H1 (cell line): ENCODE data around the gene WIPF1. TPM values are rescaled to one million over a fixed set of nuclear protein-coding genes. Genes with fewer than 3 reads are reported as not detected.

ENCODE experiments used
- CTCF ChIA-PET: fragments of 300-600 bp; sonication (Branson Sonifier 250); formaldehyde crosslinking; loops from one replicate; lab custom pipeline; 2021; ENCODE audit not compliant: partially characterized antibody; lab: Charles Lee
- POLR2A ChIA-PET: fragments of 300-600 bp; sonication (Branson Sonifier 250); formaldehyde crosslinking; loops from one replicate; lab custom pipeline; 2021; ENCODE audit warnings: inconsistent platforms; ENCODE audit not compliant: partially characterized antibody; lab: Charles Lee
- DNase-seq, 2 experiments: peaks; one replicate each; pipeline versions ENCODE4 v3.0.0 to v3.0.0-alpha.2; 2010 to 2022; ENCODE audit warnings: low spot score in 2 of 2, low read depth in 1 of 2, mixed read lengths in 1 of 2
- FAIRE-seq: peaks from 2 replicates; lab custom pipeline; 2011; peaks lifted over from hg19 to GRCh38; lab: Jason Lieb, UNC
- H2AFZ ChIP-seq: 2 replicates; pipeline ENCODE4 v1.8.1; 2012; ENCODE audit warnings: low read length, inconsistent platforms
- H2AK5ac ChIP-seq: 2 replicates; pipeline ENCODE4 v1.6.1; 2013; ENCODE audit warnings: low read depth, low read length
- H2BK120ac ChIP-seq: replicated peaks from 2 replicates; pipeline ENCODE3; 2013; ENCODE audit warnings: low read depth, low read length, inconsistent platforms
- H2BK12ac ChIP-seq: 2 replicates; pipeline ENCODE4 v1.6.1; 2013; ENCODE audit warnings: low read depth, low read length
- H2BK15ac ChIP-seq: 2 replicates; pipeline ENCODE4 v1.6.1; 2013; ENCODE audit warnings: low read length
- H2BK20ac ChIP-seq: 2 replicates; pipeline ENCODE4 v1.6.1; 2013; ENCODE audit warnings: low read length
- H2BK5ac ChIP-seq: 2 replicates; pipeline ENCODE4 v1.6.1; 2013; ENCODE audit warnings: low read depth, low read length
- H3K14ac ChIP-seq: 2 replicates; pipeline ENCODE4 v1.6.1; 2013; ENCODE audit warnings: inconsistent platforms; ENCODE audit not compliant: insufficient read length
- H3K18ac ChIP-seq: 2 replicates; pipeline ENCODE4 v1.6.1; 2013; ENCODE audit warnings: low read length; ENCODE audit errors: extremely low read depth
- H3K23ac ChIP-seq: 2 replicates; pipeline ENCODE4 v1.6.1; 2013; ENCODE audit warnings: inconsistent platforms; ENCODE audit not compliant: insufficient read length
- H3K23me2 ChIP-seq: 2 replicates; pipeline ENCODE4 v1.6.1; 2013; ENCODE audit warnings: low read depth, low read length
- H3K27ac ChIP-seq: 2 replicates; pipeline ENCODE4 v1.6.1; 2011; ENCODE audit warnings: low read depth, low read length, inconsistent platforms
- H3K27me3 ChIP-seq, 4 experiments: replicated peaks in 1 of 4; 1 replicate in 1 of 4; 2 replicates in 3 of 4; pipeline versions ENCODE4 v1.6.1 to v1.8.1; 2011 to 2013; ENCODE audit warnings: low read length in 3 of 4, mild to moderate bottlenecking in 3 of 4, inconsistent platforms in 2 of 4, mixed read lengths in 2 of 4, moderate library complexity in 1 of 4; ENCODE audit not compliant: control insufficient read depth in 3 of 4, insufficient read depth in 3 of 4; ENCODE audit errors: extremely low read depth in 1 of 4
- H3K36me3 ChIP-seq, 4 experiments: 2 replicates each; pipeline versions ENCODE4 v1.6.1 to v1.8.1; 2011 to 2013; ENCODE audit warnings: mild to moderate bottlenecking in 4 of 4, low read length in 3 of 4, moderate library complexity in 2 of 4, control low read depth in 1 of 4, inconsistent platforms in 1 of 4; ENCODE audit not compliant: insufficient read depth in 4 of 4, control insufficient read depth in 2 of 4
- H3K4ac ChIP-seq: replicated peaks from 2 replicates; pipeline ENCODE3; 2013; ENCODE audit warnings: low read length, low read depth, mixed read lengths, inconsistent platforms; ENCODE audit not compliant: insufficient read length
- H3K4me1 ChIP-seq, 4 experiments: replicated peaks in 1 of 4; 1 replicate in 1 of 4; 2 replicates in 3 of 4; pipeline versions ENCODE4 v1.6.1 to v1.8.1; 2011 to 2013; ENCODE audit warnings: low read length in 3 of 4, inconsistent platforms in 2 of 4, mixed read lengths in 1 of 4; ENCODE audit not compliant: insufficient read depth in 4 of 4, control insufficient read depth in 3 of 4
- H3K4me2 ChIP-seq, 2 experiments: 2 replicates each; pipeline versions ENCODE4 v1.6.1 to v1.8.1; 2011 to 2013; ENCODE audit warnings: low read depth in 2 of 2, low read length in 2 of 2, control low read depth in 1 of 2, inconsistent platforms in 1 of 2, mild to moderate bottlenecking in 1 of 2; ENCODE audit not compliant: insufficient read depth in 1 of 2
- H3K4me3 ChIP-seq, 4 experiments: fragments of 200-600, 300-600 bp in 1 of 4; sonication (generic), shearing (Covaris generic), sonication (Bioruptor Twin) in 1 of 4; 2 replicates each; pipeline versions ENCODE4 v1.5.1 to v1.8.1; 2011 to 2016; ENCODE audit warnings: low read length in 4 of 4, low read depth in 3 of 4, control low read depth in 2 of 4, inconsistent platforms in 2 of 4, mild to moderate bottlenecking in 2 of 4, mixed read lengths in 1 of 4, moderate library complexity in 1 of 4; ENCODE audit not compliant: insufficient read depth in 2 of 4; ENCODE audit errors: extremely low read depth in 1 of 4
- H3K56ac ChIP-seq: replicated peaks from 2 replicates; pipeline ENCODE3; 2013; ENCODE audit warnings: low read depth, mild to moderate bottlenecking, mixed read lengths, low read length, inconsistent platforms; ENCODE audit not compliant: insufficient read length
- H3K79me1 ChIP-seq: 2 replicates; pipeline ENCODE4 v1.6.1; 2013; ENCODE audit warnings: low read depth, low read length, control low read depth
- H3K79me2 ChIP-seq, 2 experiments: 2 replicates each; pipeline versions ENCODE4 v1.6.1 to v1.8.1; 2012 to 2013; ENCODE audit warnings: low read length in 2 of 2, mild to moderate bottlenecking in 2 of 2, inconsistent platforms in 1 of 2; ENCODE audit not compliant: insufficient read depth in 2 of 2, control insufficient read depth in 1 of 2
- H3K9ac ChIP-seq, 4 experiments: replicated peaks in 1 of 4; 1 replicate in 1 of 4; 2 replicates in 3 of 4; pipeline versions ENCODE4 v1.6.1 to v1.8.1; 2011 to 2013; ENCODE audit warnings: low read depth in 3 of 4, low read length in 3 of 4, control low read depth in 2 of 4, mild to moderate bottlenecking in 2 of 4, moderate library complexity in 2 of 4, inconsistent platforms in 1 of 4; ENCODE audit errors: extremely low read depth in 1 of 4
- H3K9me3 ChIP-seq, 2 experiments: 2 replicates each; pipeline versions ENCODE4 v1.6.1 to v1.8.1; 2012 to 2013; ENCODE audit warnings: mild to moderate bottlenecking in 2 of 2, moderate library complexity in 2 of 2, control low read depth in 1 of 2, inconsistent platforms in 1 of 2, low read depth in 1 of 2, low read length in 1 of 2, mixed read lengths in 1 of 2; ENCODE audit not compliant: insufficient read depth in 2 of 2
- H4K20me1 ChIP-seq, 2 experiments: replicated peaks in 1 of 2; 2 replicates each; pipeline versions ENCODE3 to v1.8.1; 2011 to 2013; ENCODE audit warnings: inconsistent platforms in 2 of 2, low read length in 2 of 2, mild to moderate bottlenecking in 1 of 2; ENCODE audit not compliant: insufficient read depth in 2 of 2, control insufficient read depth in 1 of 2
- H4K5ac ChIP-seq: 2 replicates; pipeline ENCODE4 v1.6.1; 2013; ENCODE audit warnings: low read length, low read depth, mixed read lengths, inconsistent platforms; ENCODE audit not compliant: insufficient read length
- H4K8ac ChIP-seq: 2 replicates; pipeline ENCODE4 v1.8.0; 2013; ENCODE audit warnings: mild to moderate bottlenecking, moderate library complexity, low read length, inconsistent platforms; ENCODE audit not compliant: insufficient read depth; ENCODE audit errors: extremely low read depth
- H4K91ac ChIP-seq: replicated peaks from 2 replicates; pipeline ENCODE3; 2013; ENCODE audit warnings: low read length, mixed read lengths, inconsistent platforms; ENCODE audit not compliant: insufficient read length
- CTCF ChIP-seq, 3 experiments: IDR thresholded peaks; 1 replicate in 2 of 3; 2 replicates in 1 of 3; pipeline versions ENCODE4 v1.5.1 to v1.6.1; 2011; ENCODE audit warnings: low read length in 3 of 3, mild to moderate bottlenecking in 3 of 3, inconsistent platforms in 2 of 3, low read depth in 1 of 3, moderate library complexity in 1 of 3; ENCODE audit not compliant: insufficient read depth in 1 of 3; ENCODE audit errors: control extremely low read depth in 1 of 3
- KDM4A ChIP-seq: IDR thresholded peaks from one replicate; pipeline ENCODE4 v1.7.1; 2012; ENCODE audit warnings: low read depth, mild to moderate bottlenecking, moderate library complexity, low read length, inconsistent platforms; ENCODE audit not compliant: severe bottlenecking
- WGBS, 2 experiments: shearing (Covaris generic) in 1 of 2; methylation state at CpG; one replicate each; pipeline versions ENCODE4 v1.1.6 to v1.1.7; 2013 to 2015; ENCODE audit warnings: low lambda C conversion rate in 2 of 2, mixed read lengths in 2 of 2, inconsistent platforms in 1 of 2, low coverage in 1 of 2, missing lambda C conversion rate in 1 of 2; ENCODE audit not compliant: insufficient replicate concordance in 2 of 2, insufficient coverage in 1 of 2, insufficient read length in 1 of 2; ENCODE audit errors: extremely low coverage in 1 of 2, missing lambda C conversion rate in 1 of 2; 5-methylcytosine and 5-hydroxymethylcytosine counted together
- polyA plus RNA-seq, 7 experiments: library from polyadenylated mRNA; depleted of rRNA in 3 of 7; stranded (reverse) in 5 of 7; unstranded in 2 of 7; fragments of >200 nt in 5 of 7; fragments of 200-250 nt in 2 of 7; gene quantifications; 1 replicate in 5 of 7; 2 replicates in 1 of 7; 4 replicates in 1 of 7; pipeline versions ENCODE4 v1.2.1 to v1.2.3, GENCODE V29; 2011 to 2013; ENCODE audit warnings: missing spikeins in 2 of 7, mixed read lengths in 2 of 7
- total RNA-seq: library from RNA; stranded (reverse); fragmentation: NEBNext Ultra II Directional; extraction: Animal tissue kit (Norgen Biotek cat#: 25700); gene quantifications from 2 replicates; pipeline ENCODE4 v1.2.1, GENCODE V29; 2021

WIPF1 gene
- total and polyA plus RNA-seq, 2 of the 8 experiments (the other 6 are each of a cell fraction or from before 2014, with no cell fraction given) = 4.7 to 5.2 TPM

- no peaks in the 10 kb centered on the region for H3K23me2 ChIP-seq
- no peak overlapping the region for H3K56ac ChIP-seq
- H3K4me3 ChIP-seq = no peak overlapping the region
- H3K27me3 ChIP-seq = no peaks in the 10 kb centered on the region
- no peak overlapping the region for H2AK5ac ChIP-seq
- no peak overlapping the region for H2BK5ac ChIP-seq
- no peaks in the 10 kb centered on the region for H4K20me1 ChIP-seq
- H2AFZ ChIP-seq = no peak overlapping the region
- H3K23ac ChIP-seq = no peak overlapping the region
- no peaks in the 10 kb centered on the region; a peak in 1 of 7 replicates for H3K4me1 ChIP-seq
- H4K91ac ChIP-seq = no peak overlapping the region
- no peak overlapping the region for H3K27ac ChIP-seq
- no peak for FAIRE-seq
- H3K36me3 ChIP-seq = no peaks in the 10 kb centered on the region
- no peak for DNase-seq
- no peak overlapping the region for H2BK12ac ChIP-seq
- ChIA-PET POLR2A (no interaction called here), CTCF (interaction anchor here (1.1 to 1.9 kb wide), 2 partner anchors 80 to 81 kb away, joined by 3 to 4 read pairs; no protein-coding TSS in a partner anchor)
- no peak overlapping the region for H3K14ac ChIP-seq
- no peak overlapping the region for H2BK120ac ChIP-seq
- no peak overlapping the region for H4K8ac ChIP-seq
- H3K4me2 ChIP-seq = no peak overlapping the region
- H3K9me3 ChIP-seq = no peaks in the 10 kb centered on the region
- no peak overlapping the region for H3K4ac ChIP-seq
- no peak overlapping the region for H3K9ac ChIP-seq
- no peak overlapping the region for H4K5ac ChIP-seq
- no peaks in the 10 kb centered on the region for H3K79me1 ChIP-seq
- WGBS, 2 experiments = 91% methylated on average over 3 of the region's 3 CpGs; no CpG with 5 or more reads in 1 of the 2 experiments
- no peak overlapping the region for H2BK20ac ChIP-seq
- no peaks in the 10 kb centered on the region for H3K79me2 ChIP-seq
- no peak overlapping the region for H3K18ac ChIP-seq
- H2BK15ac ChIP-seq = no peak overlapping the region
- TF ChIP-seq CTCF (IDR thresholded peaks at IDR 0.05; ENCODE audit: control extremely low read depth in 1 of 3, insufficient read depth in 1 of 3, low read depth in 1 of 3, low read length in 3 of 3) (no peak), KDM4A (no peak)
These were observed 10.0 kb upstream of the WIPF1 start for GRCh38 chr2:174607584-174607983.
